ENCODE data around the gene DEDD.

DEDD gene

GRCh38 chr1:161072751-161073449 is 59.6 kb downstream of the DEDD start:
- no peak overlapping the region for H3K27ac ChIP-seq
- TF ChIP-seq CTCF (IDR thresholded peaks at IDR 0.05) (no peak), ZFX (IDR thresholded peaks at IDR 0.05; ENCODE audit: borderline replicate concordance) (no peak)

- no peak overlapping the region for H3K27ac ChIP-seq
- no peak for TF ChIP-seq ZFX (IDR thresholded peaks at IDR 0.05; ENCODE audit: borderline replicate concordance)
- TF ChIP-seq CTCF (IDR thresholded peaks at IDR 0.05), result peak; percentile 78
Measured at GRCh38 chr1:161071886-161072371, 60.5 kb downstream of the DEDD start.
